NCI-H1436 (cell line): ENCODE measurements around the gene CTDSPL2.
"Not testable (repeated sequence)": the region's sequence is repeated elsewhere in the genome, so short reads cannot be mapped to it uniquely, and the experiment has no call there.

ENCODE experiments used
- DNase-seq: peaks from one replicate; lab custom pipeline; 2025; lab: John Stamatoyannopoulos, UW

The CTDSPL2 gene

DNA sequence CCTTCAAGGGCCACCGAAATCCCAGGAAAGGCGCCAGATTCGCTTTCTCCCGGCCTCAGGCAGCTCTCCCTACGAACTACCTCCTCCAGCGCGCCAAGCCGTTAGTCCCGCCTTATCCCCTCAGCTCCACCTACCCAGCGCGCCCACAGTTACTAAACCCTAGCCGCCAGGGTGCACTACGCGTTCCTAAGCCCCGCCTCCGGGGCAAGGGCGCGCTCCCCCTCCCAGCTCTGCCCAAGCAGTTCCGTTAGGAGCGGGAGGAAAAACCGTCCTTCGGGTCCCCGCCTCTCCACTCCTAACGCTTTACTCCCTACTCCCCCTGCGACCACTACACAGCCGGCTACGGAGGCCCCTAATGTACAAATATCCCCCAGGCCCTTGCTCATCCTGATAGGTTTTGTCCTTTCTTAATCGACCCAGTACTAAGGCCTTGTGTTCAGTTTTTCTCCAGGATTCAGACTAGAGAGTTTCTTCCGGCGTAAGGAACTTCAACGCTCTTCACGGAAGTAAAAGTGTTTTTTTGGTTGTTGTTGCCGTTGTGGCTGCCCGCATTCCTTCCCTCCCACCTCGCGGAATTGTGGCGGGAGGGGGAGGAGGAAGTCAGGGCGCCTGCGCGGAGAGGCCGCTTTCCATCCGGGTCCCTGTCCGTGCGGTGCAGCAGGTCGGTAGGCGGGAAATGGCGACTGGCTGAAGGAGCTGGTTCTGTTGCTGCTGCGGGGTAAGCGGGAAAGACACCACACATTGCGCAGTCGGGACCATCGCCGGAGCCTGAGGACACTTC lies at the start of gene CTDSPL2:
Gene CTDSPL2, plus strand, starts transcription at position 655 of the 781 bp plus-strand sequence. CDS start 31,386 bp downstream, outside the sequence.
- DNase-seq = peak; percentile 99

- no peak for DNase-seq
These were observed 46.2 kb upstream of the CTDSPL2 start for GRCh38 chr15:44381236-44381635.

DNA sequence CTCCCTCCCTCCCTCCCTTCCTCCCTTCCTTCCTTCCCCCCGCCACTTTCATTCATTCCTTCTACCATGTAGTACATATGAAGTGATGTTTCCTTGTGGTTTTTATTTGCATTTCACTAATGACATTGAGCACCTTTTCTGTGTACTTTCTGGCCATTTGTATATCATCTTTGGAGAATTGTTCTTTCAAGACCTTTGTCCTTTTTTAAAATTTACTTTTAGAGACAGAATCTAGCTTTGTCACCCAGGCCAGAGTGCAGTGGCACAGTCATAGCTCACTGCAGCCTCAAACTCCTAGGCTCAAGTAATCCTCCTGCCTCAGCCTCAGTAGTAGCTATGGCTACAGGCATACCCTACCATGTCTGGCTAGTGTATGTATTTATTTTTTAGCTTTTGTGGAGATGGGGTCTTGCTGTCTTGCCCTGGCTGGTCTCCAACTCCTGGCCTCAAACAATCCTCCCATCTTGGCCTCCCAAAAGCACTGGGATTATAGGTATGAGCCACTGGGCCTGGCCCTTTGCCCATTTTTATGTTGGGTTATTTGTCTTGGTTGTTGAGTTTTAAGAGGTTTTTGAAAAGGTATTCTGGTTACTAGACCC lies 42.0 kb upstream of the CTDSPL2 start:
- DNase-seq = no peak

DNA sequence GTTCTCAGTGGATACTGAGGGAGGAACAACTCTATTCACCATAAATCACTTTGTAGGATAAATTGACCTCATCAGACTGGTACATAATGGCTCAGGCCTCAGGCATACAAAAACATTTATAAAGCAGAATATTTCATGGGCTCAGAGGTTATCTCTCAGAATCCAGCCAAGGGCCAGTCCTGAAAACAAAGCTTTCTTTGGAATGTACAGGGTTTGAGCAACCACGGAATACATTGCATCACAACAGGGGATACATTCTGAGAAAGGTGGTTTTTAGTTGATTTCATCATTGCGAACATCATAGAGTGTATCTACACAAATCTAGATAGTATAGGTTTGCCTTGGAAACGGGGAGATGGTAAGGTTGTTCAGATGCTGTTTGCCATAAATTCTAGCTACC lies 33.4 kb upstream of the CTDSPL2 start:
- DNase-seq = no peak

DNA sequence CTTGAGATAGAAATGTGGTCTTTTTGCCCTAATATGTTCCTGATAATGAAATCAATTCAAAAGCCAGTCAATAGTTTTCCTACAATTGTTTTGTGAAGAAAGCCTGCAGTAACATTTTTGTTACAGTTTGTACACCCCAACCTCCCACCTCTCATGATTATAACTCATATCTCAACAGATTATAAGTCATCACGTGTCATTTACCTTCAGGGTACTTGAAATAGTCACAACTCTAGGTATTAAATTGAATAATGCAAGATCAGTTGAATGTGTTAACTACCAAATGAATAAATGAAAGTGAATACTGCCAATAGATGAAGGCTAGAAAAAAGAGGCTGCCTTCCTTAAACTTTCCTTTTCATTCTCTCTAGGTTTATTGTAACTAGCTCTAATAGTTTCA lies 32.9 kb upstream of the CTDSPL2 start:
- DNase-seq = no peak

- DNase-seq = no peak
These were observed 29.6 kb upstream of the CTDSPL2 start for GRCh38 chr15:44397869-44398268.

DNA sequence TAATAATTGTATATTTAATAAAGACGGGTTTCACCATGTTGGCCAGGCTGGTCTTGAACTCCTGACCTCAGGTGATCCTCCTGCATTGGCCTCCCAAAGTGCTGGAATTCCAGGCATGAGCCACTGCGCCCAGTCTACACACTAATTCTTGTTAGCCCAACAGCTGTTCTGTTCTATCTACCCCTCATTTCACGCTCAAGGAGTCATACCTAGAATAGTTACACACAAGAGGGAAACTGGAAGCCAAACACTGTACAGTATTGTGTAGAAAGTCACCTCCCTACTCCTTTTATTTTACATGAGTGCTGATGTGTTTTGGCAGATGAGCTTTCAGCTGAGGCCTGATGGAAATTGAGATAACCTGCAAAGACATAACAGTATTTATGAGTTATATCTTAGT lies 13.4 kb upstream of the CTDSPL2 start:
- no peak for DNase-seq

- DNase-seq = peak; percentile 55
These were observed 611 bp downstream of the CTDSPL2 start for GRCh38 chr15:44427756-44428724.

DNA sequence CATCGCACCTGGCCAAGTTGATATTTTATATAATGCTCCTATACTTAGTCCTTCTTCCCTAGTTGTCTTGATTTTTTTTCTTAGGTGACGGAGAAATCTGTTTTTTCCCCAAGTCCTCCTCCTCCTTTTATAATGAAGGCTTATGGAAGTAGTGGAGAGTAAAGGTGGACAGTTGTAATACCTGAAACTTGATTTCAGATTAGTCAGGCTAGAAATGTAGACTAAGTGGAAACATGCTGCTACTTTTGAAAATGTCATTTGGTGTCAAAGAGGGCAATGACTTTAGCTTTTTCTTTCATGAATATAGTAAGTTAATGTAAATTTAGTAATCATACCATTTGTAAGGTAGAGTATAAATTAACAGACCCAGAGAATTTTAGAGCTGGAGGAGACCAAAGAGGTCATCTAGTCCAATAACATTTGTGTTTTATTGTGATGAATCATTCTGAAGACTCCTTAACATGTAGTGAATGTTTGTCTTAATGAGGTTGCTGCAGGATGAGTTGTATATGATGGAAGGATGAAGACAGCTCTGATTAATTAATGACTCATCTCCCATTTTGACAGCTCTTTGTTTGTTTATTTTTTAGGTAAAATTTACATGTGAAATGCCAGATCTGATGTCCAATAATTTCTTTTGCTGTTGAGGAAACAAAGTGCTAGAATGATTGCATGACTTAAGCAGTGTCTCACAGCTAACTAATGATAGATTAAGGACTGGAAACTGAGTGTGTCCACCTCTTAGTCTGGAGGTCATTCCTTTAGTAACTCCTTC lies 8.7 kb downstream of the CTDSPL2 start:
- DNase-seq = no peak

DNA sequence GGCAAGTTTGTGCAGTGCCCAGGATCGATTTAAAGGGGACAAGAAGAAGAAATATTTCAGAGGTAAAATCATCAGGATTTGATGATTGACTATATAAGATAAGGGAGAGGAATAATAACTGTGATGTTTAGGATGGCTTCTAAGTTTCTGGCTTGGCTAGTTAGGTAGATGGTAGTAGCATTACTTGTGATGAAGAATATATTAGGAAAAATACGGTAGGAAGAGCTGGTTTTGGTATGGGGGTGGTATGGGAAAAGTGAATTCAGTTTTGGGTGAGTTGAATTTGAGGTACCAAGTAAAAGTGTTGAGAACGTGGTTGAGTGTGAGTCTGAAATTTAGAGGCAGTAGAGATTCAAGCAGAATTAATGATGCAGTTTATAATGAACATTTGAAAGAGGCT lies 11.0 kb downstream of the CTDSPL2 start:
- DNase-seq = no peak

DNA sequence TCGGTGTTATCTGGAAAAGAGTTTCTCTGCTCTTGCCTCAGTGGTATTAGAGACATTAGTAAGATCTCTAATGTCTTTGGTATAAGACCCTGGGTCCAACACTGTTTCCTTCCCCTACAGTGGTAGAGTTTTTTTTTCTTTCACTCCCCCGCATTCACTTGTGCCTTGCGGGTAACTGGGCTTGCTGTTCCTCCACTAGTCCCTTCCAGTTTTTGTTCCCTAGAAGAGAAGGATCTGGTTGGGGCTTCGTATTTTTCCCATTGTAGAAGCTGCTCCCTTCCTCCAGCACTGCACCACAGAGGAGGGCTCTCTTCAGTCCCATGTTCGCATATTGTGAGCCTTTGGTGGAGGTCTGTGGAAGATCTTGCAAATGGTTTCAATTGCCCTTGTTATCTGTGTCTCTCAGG lies 13.7 kb downstream of the CTDSPL2 start:
- no peak for DNase-seq

- no peak for DNase-seq
These were observed 16.1 kb downstream of the CTDSPL2 start for GRCh38 chr15:44443515-44443914.

DNA sequence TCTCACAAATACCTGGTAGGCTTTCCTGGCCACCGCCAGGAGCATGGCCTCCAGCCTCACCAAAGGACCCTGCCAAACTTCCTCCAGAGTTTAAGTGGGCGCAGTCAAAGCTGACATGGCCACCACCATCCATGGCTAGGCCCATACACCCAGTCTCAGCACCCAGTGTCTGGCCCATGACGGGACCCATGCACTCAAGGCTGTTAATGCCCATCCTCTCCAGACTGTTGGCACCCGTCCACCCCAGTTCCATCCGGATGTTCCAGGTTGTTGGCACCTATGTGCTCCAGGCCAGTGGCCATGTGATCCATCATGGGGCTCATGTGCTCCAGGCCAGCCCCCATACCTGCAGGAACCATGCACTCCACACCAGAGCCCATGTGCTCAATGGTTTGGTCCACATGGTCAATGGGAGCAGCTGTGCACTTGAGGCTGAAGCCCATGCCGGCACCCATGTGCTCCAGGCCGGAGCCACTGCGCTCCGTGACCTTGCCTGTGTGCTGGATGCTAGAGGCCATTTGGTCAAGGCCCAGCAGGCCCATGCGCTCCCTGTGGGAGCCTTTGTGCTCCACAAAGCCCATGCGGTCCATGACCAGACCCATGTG lies 20.4 kb downstream of the CTDSPL2 start:
- no peak for DNase-seq

DNA sequence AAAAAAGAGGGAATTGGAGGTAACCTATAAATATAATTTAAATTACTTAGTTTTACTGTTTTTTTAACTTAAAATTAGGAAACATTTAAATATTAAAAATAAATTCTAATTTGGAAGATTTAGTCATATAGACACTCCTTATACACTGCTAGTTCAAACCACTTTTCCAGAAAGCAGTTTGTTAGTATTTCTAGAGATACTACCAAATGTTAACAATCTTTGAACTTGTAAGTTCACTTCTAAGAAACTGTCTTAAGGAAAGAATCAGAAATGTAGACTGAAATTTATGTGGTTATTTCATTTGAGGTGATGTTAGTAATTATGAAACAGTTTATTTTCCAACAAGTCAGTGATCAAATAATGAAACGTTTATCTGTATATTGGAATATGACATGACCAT lies 22.7 kb downstream of the CTDSPL2 start:
- DNase-seq = no peak

- not testable (repeated sequence) for DNase-seq
These were observed 26.3 kb downstream of the CTDSPL2 start for GRCh38 chr15:44453578-44454283.

DNA sequence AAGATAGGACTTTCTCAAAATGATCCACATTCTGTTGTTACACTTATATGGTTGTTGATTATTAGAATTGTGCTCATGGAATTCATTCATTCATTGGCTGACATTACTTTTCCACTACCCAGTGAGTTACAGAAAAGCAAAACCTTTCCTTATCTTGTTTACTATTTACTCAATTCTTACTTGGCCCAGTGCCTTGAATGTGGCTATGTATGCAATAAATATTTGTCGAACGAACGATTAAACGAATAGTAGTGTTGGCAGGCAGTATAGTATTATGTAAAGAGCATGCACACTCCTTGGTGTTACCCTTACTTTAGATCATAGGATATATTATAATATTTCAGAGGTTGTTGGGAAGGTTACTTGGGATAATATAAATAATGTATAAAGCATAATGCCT lies 31.0 kb downstream of the CTDSPL2 start:
- no peak for DNase-seq

DNA sequence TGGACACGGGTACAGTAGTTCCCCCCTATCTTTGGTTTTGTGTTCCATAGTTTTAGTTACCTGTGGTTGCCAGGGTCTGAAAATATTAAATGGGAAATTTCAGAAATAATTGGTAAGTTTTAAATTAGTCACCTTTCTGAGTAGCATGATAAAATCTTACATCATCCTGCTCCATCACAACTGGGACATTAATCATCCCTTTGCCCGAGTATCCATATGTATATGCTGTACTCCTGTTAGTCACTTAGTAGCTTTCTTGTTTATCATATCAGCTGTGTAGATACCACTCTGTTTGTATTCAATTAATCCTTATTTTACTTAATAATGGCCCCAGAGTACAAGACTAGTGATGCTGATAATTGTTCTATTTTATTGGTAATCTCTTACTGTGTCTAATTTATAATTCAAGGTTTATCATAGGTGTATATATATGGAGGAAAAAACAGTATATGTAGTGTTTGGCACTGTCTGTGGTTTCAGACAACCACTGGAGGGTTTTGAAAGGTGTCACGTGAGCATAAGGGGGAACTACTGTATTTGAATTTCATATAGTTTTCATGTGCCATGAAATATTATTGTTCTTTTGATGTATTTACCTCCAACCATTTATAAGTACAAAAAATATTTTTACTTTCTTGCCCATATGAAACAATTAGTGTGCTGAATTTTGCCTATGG lies 41.4 kb downstream of the CTDSPL2 start:
- no peak for DNase-seq

DNA sequence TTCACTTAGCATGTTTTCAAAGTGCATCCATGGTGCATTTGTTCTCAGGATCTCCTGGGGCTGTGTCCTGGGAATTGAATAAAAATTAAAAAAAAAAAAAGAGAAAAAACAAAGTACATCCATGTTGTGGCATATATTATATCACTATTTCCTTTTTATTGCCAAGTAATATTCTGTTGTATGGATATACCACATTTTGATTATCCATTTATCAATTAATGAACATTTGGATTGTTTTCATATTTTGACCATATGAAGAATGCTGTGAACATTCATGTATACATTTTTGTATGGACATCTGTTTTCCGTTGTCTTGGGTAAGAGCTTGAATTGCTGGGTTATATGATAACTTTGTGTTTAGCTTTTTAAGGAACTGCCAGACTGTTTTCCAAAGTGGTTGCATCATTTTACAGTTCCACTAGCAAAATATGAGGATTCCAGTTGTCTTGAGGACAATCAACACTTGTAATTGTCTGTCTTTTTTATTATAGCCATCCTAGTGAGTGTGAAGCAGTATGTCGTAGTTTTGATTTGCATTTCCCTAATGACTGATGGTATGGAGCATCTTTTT lies 44.5 kb downstream of the CTDSPL2 start:
- no peak for DNase-seq

GRCh38 chr15:44479343-44479742 lies 51.9 kb downstream of the CTDSPL2 start:
- no peak for DNase-seq

DNA sequence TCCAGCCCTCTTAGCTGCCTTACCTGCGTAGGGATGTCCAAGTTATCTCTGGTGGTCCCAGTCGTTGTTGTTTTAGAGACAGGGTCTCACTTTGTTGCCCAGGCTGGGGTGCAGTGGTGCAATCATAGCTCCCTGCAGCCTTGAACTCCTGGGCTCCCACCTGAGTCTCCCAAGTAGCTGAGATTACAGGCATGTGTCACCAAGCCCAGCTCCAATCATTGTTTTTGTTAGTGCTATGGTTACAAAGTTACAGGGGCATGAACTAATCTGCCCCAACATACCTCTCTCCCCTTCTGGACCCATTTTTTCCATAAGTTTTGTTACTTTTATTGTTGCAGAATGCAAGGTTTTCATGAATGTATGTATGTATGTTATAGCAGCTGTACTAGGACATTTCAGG lies 54.7 kb downstream of the CTDSPL2 start:
- DNase-seq = no peak
